Stimulated activated CD8-positive, alpha-beta memory T cell treated with anti-CD3 and anti-CD28 coated beads, Interleukin-4, amount 100 ng/mL, for 48 hours (primary cell): ENCODE data around the gene CDC16.
"Not testable (repeated sequence)": the region's sequence is repeated elsewhere in the genome, so short reads cannot be mapped to it uniquely, and the experiment has no call there.

Source experiments
- DNase-seq: peaks from one replicate; pipeline ENCODE4 v3.0.0-alpha.2; 2020

CDC16 gene

DNA sequence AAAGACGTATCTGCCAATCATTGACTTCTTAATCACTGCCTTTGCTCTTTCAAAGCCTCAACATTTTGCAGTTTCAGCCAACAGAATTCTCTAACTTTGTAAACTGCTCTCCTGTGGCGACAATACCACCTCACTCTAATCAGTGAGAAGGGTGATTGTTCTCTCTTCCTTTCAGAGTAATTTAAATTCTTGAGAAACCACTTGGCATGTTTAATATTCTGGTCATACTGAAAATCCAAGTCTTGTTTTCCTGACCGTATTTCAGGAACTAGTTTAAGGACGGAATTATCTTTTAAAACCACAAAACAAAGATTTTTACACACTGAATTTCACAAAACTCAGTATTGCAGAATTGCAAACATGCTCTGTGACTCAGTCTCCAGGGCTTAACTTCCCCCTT is 5.2 kb upstream of the CDC16 start:
- DNase-seq: no peak

DNA sequence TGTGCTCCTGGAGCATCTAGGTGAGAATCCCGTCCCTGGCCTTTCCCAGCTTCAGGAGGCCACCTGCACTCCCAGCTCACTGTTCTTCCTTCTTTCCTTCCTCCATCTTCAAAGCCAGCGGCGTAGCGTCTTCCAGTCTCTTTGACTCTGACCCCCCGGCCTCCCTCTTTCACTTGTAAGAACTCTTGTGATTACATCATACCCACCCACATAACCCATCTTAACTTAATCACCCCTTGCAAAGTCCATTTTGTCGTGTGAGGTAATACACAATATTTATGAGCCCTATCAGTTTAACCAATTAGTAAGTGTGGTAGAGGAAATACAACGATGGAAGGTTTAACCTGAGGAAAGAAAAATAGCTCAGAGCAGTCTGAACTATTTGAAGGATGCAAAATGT is 4.6 kb upstream of the CDC16 start:
- DNase-seq: no peak

DNA sequence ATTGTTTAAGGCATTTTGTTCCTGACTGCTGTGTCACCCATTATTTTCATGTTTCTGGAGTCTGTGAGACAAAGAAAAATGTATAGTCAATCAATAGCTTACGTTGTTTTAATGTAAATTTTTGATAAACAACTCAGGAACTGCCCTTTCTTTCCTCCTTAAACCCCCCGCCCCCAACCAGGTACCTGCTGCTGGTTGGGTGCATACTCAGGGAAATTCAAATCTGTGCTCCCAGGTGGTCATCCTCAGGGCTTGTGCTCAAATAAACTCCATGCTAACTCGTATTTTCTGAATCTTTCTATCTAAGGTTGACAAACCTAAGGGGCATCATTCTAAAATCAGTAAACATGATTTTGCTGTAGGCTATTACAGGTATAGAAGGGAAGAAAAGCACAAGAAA is 4.1 kb upstream of the CDC16 start:
- no peak for DNase-seq

DNA sequence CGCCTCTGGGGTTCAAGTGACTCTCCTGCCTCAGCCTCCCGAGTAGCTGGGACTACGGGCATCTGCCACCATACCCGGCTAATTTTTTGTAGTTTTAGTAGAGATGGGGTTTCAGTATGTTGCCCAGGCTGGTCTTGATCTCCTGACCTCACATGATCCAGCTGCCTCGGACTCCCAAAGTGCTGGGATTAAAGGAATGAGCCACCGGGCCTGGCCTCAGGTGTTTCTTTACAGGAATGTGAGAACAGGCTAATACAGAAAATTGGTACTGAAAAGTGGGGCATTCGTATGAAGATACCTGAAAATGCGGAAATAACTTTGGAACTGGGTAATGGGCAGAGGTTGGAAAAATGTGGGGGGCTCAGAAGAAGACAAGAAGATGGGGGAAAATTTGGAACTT is 2.8 kb upstream of the CDC16 start:
- no peak for DNase-seq

DNA sequence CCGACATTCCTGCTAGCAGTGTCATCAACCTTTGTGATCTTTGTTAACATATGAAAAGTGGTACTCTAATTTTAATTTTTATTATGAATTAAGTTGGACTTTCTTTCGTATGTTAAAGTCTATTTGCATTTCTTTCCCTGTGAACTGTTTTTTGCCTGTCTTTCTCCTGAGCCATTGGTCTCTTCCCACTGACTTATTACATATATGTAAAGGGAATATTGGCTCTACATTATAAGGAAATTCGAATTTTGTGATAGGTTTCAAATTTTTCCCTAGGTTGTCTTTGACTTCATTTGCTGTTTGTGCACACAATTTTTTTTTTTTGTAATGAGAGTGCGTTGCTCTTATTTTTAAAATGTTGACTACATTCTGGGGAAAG is 442 bp upstream of the CDC16 start:
- no peak for DNase-seq

DNA sequence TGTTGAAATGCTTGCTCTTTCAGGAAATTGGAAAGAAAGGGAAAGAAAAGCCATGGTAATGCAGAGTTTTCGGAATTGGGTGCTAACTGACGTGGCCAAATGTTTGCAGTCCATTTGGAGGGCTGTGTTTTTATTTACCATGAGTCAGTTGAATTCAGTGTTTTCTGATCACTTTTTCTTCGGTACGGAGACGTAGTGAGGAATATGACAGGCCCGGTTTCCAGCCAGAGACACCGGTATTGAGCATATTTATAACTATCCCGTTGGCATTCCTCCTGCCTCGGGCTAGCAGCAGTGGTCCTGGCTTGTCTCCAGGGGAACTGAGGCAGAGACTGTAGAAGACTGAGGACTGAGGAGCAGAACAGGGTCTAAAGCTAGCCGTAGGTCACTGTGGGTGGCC is 1.0 kb downstream of the CDC16 start:
- DNase-seq: no peak

DNA sequence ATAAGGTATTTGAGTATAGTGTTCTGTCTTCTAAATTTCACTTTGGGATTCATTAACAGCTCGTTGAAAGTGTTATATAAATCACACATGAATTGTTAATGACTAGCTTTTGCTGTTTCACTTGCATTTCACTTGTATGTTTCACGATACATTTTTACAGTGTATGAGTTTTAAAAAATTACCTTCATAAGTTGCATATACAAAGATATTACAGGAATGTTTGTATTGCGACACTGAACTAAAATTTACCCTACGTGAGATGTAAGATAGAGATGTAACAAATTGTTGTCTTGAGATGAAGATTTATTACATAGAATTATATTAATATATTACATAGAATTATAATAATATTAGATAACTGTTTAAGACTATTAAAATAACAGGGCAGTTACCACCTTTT is 1.5 kb downstream of the CDC16 start:
- DNase-seq: no peak

DNA sequence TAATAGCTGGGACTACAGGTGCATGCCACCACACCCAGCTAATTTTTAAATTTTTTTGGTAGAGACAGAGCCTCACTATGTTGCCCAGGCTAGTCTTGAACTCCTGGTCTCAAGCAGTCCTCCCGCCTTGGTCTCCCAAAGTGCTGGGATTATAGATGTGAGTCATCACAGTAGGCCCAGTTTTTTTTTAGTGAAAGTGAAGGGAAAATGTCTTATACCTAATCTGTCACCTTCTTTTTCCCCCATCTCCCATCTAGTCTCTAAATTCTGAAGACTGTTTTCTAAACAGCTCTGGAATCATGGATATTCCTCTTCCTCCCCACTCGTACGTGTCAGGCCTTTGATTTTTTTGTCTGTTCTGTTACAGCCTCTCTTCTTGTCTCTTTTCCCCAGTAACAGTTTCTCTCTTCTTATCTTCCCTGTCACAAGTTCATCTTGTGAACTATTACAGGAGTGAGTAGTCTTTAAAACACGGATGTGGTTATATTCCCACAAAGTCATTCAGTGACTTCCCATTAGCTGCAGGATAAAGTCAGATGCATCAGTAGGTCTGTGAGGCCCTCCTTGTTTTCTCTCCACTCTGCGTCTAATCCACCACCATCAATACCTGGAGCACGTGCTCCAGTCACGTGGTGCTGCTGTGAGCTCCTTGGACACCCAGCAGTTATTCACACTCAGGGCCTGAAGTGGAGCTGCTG is 2.9 kb downstream of the CDC16 start:
- no peak for DNase-seq

DNA sequence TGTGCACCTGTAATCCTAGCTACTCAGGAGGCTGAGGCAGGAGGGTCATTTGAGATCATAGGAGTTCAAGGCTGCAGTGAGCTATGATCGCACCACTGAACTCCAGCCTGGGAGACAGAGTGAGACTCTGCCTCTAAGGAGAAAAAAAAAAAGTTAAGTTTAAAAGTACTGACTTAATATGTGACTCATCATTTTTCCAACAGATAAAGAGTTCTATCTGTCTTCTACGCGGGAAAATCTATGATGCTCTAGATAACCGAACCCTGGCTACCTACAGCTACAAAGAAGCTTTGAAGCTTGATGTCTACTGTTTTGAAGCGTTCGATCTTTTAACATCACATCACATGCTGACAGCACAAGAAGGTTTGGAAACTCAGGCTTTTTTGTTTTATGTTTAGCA is 7.2 kb downstream of the CDC16 start:
- DNase-seq: no peak

DNA sequence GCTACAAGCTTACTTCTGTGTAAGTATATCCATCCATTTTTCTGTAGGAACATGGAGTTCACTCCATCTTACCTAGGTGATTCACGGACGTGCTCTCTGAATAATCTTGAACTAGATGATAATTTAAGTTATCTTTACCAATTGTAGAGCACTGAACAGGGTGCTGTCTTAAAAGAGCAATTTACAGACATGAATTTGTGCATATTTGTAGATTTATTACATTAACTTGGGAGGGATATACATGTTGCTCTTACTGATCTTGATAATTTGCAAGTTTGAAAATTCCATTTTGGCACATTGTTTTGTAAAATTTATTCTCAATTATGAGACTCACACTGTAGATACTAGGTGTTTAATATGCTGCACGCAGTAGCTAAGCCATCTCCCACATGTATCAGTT is 9.3 kb downstream of the CDC16 start:
- no peak for DNase-seq

DNA sequence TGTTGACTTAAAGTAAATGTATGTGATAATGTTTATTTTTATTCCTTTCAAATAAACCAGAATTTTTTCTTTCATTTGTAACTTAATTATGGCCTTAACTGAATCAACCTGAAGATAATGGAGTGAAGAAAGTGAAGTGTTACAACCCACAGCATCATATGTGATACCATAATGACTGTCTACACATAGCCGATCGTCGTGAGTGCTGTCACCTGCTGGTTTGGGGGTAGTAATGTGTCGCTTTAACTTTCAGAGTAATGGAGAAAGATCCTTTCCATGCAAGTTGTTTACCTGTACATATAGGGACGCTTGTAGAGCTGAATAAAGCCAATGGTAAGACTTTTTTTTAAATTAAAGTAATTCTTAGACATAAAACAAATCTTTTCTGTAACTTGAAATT is 9.9 kb downstream of the CDC16 start:
- DNase-seq: no peak

DNA sequence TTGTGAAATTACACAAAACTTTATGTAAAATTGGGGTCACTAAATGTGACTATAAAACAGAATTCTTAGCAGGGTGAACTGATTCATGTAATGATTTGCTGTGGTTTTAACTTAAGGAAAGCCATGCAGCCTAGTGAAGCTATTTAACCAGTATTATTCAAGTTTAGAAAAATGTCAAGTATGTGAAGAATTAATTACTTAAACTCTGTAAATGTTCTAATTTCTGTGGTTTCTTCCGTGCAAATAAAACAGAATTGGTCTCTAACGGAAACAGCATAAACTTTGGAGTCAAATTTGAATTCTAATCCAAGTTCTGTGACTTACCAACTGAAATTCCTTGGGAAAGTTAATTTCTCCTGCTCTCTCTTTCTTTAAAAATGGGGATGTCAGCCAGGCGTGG is 13.3 kb downstream of the CDC16 start:
- DNase-seq: no peak

DNA sequence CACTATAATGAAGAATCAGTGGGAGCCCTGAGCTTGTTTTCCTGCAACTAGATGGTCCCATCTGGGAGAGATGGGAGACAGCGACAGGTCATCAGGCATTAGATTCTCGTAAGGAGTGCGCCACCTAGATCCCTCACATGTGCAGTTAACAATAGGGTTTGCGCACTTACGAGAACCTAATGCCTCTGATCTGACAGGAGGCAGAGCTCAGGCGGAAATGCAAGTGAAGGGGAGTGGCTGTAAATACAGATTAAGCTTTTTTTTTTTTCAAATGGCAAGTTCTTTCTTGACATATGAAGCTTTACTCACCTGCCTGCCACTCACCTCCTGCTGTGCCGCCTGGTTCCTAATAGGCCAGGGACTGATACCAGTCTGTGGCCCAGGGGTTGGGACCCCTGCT is 14.4 kb downstream of the CDC16 start:
- DNase-seq: no peak

DNA sequence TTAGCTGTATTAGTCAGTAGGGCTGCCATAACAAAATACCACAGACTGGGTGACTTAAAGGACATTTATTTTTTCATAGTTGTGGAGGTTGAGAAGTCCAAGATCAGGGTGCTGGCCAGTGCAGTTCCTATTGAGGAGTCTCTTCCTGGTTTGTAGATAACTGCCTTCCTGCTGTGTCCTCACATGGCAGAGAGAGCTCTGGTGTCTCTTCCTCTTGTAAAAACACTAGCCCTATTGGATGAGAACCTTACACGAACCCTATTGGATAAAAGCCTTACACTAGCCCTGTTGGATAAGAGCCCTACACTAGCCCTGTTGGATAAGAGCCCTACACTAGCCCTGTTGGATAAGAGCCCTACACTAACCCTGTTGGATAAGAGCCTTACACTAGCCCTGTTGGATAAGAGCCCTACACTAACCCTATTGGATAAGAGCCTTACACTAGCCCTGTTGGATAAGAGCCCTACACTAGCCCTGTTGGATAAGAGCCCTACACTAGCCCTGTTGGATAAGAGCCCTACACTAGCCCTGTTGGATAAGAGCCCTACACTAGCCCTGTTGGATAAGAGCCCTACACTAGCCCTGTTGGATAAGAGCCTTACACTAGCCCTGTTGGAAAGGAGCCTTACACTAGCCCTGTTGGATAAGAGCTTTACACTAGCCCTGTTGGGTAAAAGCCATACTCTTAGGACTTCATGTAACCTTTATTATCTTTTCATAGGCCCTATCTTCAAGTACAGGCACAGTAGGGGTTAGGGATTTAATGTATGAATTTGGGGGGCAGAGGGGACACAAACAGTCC is 17.1 kb downstream of the CDC16 start:
- not testable (repeated sequence) for DNase-seq

DNA sequence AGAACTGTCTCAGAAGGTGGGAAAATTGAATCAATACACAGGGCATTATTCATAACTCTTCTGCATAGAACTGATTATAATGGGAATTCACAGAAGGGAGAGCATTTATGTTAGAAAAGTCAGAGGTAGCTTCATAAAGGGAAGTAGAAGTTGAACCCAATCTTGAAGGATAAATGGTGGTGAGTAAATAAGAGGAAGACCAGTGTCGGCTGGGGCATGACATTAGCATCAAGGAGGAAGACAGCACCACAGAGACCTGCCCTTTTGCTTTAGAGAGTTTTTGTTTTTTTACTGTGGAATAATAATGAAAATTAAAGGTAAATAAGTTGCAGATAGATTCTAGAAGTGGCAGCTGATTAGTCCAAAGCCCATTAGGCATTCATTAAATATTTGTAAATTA is 21.9 kb downstream of the CDC16 start:
- DNase-seq: no peak

DNA sequence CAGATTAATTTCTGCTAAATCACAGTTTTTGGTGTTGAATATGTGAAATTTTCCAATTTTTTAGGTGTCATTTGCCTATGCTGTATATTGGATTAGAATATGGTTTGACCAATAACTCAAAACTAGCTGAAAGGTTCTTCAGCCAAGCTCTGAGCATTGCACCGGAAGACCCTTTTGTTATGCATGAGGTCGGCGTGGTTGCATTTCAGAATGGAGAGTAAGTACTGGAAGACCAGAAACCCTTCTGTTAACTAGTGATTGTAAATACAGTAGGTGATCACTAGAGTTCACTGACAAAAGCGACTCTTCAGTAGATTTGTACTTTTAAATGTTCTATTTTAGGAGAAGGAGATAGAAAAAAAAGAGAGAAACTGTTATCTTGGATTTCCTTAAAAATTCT is 22.3 kb downstream of the CDC16 start:
- no peak for DNase-seq

DNA sequence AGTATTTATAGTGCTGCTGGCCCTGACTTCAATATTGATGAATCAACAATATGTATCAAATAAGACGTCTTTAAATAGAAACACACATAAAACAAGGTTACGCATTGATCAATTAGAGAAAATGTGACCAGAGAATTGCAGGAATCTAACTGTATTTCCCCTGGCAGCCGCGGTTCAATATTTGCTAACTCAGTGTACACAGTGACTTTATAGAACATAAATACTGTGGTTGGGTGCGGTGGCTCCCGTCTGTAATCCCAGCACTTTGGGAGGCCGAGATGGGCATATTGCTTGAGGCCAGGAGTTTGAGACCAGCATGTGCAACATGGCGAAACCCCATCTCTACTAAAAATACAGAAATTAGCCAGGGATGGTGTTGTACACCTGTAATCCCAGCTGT is 23.9 kb downstream of the CDC16 start:
- DNase-seq: no peak

DNA sequence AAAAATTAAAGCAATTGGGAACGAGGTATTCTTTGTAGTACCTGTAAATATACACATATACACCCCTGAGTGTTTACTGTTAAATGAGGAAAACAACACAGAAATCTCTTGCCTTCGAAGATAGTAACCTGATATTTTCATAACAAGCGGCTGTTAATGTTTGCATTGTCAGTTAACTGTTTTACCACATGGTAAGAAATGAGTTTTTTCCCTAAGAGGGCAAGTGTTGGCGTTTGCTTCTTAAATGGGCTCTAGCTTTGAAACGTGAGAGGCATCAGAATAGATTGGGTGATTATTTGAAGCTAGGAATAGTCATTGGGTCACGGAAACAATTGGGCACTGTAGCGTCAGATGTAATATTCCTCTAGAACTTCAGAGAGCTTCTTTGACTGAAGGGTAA is 24.7 kb downstream of the CDC16 start:
- DNase-seq: no peak

DNA sequence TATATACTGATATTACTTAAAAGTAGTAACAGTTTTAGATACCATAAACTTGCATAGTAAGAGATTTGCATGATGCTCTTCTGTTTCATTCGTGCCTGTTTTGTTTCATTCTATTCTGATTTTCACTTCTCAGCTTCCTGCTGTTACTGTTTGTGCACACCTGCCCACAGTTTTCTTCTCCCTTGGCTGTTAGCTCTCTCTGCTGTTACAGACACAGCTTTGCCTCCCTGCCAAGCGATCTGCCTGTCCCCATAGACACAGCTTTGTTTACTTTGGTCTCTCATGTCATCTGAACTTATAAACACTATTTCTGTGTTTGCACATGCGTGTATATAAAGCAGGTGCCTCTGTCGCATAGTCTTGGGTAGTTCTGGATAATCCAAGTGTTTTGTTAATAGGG is 25.3 kb downstream of the CDC16 start:
- DNase-seq: no peak

DNA sequence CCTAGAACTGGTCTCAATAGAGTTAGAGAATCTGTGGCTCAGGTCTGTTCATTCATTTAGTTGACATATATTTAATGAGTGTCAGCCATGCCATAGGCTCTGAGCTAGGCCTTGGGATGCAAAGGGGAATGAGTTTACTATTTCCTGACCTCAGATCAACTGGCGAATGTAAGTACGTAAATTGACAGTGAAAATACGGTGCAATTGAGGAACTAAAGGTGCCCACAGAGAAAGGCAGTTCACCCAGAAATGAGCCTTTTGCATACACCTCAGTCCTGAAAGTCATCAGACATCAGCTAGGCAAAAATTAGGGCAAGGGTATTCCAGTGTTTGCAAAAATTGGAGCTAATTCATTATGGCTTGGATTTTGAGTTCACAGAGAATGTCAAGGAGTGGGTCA is 26.1 kb downstream of the CDC16 start:
- DNase-seq: no peak

DNA sequence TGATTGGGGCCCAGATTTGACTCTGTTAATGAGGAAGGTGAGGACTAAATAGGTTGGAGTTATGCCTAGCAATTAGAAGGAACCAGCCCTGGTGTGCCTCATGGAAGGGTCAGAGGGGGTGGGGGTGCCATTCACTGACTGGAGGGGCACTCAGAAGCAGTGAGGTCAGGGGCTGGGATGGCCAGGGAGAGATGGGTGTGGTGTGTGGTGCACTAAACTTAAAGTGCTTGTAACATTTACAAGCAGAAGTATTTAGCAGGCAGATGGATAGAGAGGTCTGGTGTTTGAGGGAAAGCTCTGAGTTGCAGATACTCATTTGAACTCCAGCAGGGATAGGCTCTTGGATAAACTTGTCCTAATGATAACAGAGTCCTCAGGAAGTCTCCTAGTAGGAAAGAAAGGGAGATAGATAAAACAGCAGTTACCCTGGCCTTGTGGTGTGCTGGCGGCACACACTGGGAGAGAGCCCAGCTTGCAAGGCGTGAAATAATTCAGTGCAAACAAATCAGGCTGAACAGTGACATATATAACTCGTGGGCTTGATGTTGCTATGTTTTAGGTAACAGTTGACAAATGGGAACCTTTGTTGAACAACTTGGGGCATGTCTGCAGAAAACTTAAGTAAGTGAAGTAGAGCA is 26.8 kb downstream of the CDC16 start:
- no peak for DNase-seq

DNA sequence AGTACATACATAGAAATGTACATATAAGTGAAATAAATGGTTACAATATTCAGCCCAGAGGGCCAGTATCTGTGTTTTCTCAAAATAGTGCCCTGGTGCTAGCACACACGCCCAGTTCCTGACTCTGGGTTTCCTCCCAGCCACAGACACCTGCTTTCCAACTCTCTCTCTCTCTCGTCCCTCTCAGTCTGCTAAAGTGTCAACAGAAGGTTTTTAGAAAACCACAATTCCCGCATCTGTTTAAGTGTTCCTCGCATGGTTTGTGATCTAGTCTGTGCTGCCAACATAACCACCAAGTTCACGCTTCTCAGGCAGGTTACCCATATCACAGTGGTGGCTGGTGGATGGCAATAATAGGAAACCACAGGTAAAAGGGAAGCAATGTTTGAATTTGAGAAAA is 28.9 kb downstream of the CDC16 start:
- DNase-seq: no peak

DNA sequence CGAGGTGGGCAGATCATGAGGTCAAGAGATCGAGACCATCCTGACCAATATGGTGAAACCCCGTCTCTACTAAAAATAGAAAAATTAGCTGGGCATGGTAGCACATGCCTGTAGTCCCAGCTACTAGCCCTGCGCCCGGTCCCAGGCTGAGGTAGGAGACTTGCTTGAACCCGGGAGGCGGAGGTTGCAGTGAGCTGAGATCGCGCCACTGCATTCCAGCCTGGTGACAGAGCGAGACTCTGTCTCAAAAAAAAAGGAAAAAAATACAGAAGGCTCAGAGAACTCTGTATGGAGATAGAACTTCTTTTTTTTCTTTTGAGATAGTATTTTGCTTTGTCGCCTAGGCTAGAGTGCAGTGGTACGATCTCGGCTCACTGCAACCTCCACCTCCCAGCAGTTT is 29.6 kb downstream of the CDC16 start:
- DNase-seq: not testable (repeated sequence)

DNA sequence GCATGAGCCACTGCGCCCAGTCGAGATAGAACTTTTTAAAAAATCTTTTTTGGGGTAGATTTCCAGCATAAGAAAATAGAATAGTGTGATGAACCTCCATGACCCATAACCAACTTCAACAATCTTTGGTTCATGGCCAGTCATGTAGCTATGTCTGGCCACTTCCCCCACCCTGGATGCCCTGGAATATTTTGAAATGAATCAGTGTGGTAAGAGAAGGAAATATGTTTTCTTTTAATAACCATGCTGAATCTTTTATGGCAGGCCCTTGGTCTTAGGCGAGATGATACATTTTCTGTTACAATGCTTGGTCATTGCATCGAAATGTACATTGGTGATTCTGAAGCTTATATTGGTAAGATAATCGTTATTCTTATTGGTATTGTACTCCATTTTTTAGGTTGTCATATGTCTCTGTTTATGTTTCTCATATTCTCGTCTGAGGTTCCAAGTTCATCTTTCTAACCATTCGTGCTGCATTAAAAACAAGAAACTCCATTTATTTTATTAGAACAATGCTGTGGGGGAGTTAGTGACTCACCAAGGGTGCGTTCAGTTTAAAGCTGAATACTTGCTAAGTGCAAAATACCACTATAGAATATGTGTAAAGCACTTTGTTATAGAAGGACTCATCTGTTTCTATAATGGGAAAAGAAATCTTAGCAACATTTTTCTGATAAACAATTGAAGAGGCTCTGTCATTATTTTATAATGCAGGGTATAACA is 30.4 kb downstream of the CDC16 start:
- no peak for DNase-seq
